Neural progenitor cell (in vitro differentiated cells): Measurements from ENCODE around the gene ZFAND3.

Source experiments
- EZH2 ChIP-seq: fragments of 200-600 bp; sonication (generic); IDR thresholded peaks from 2 replicates; pipeline ENCODE4 v1.6.1; 2017; ENCODE audit warnings: antibody characterized with exemption, mild to moderate bottlenecking, moderate library complexity
- EZH2phosphoT487 ChIP-seq: fragments of 200-600 bp; sonication (generic); IDR thresholded peaks from 2 replicates; pipeline ENCODE4 v1.6.1; 2017; ENCODE audit warnings: antibody characterized with exemption
- TF ChIP-seq, protein P1 (sequence below): fragments of 200-600 bp; sonication (generic); IDR thresholded peaks from 2 replicates; pipeline ENCODE4 v1.5.1; 2017; ENCODE audit warnings: antibody characterized with exemption, mild to moderate bottlenecking

DNA sequence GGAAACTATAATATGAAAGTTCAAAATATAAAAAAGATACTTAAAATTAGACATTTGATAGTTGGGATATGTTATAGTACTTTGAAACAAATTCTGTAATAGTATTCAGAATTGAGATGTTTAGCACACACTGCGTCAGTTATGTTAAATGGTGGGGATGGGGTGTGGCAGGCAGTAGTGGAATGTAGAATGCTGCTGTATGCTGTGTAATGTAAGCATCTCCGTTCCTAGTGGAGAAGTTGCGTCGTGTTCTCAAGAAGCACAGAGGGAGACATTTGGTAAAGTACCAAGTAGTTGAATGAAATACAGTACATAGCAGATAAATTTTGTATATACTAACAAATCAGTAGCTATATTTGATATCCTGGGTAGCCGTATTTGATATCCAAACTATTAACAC is 192.4 kb downstream of the ZFAND3 start:
- TF ChIP-seq, protein P1, sequence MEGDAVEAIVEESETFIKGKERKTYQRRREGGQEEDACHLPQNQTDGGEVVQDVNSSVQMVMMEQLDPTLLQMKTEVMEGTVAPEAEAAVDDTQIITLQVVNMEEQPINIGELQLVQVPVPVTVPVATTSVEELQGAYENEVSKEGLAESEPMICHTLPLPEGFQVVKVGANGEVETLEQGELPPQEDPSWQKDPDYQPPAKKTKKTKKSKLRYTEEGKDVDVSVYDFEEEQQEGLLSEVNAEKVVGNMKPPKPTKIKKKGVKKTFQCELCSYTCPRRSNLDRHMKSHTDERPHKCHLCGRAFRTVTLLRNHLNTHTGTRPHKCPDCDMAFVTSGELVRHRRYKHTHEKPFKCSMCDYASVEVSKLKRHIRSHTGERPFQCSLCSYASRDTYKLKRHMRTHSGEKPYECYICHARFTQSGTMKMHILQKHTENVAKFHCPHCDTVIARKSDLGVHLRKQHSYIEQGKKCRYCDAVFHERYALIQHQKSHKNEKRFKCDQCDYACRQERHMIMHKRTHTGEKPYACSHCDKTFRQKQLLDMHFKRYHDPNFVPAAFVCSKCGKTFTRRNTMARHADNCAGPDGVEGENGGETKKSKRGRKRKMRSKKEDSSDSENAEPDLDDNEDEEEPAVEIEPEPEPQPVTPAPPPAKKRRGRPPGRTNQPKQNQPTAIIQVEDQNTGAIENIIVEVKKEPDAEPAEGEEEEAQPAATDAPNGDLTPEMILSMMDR: no peak
- no peak for TF ChIP-seq EZH2
- TF ChIP-seq EZH2phosphoT487: no peak
